Brain microvascular endothelial cell (primary cell): ENCODE data around the gene BCHE.
"Not testable (repeated sequence)": the region's sequence is repeated elsewhere in the genome, so short reads cannot be mapped to it uniquely, and the experiment has no call there.

ENCODE experiments used
- DNase-seq: peaks from one replicate; pipeline ENCODE4 v3.0.0-alpha.2; 2020
- H3K27ac ChIP-seq: fragments of 250-450 bp; sonication (Bioruptor Pico); 2 replicates; pipeline ENCODE4 v1.5.1; 2020; ENCODE audit warnings: mild to moderate bottlenecking, moderate library complexity
- H3K27me3 ChIP-seq: fragments of 250-450 bp; sonication (Bioruptor Pico); replicated peaks from 2 replicates; pipeline ENCODE4 v1.5.1; 2020; ENCODE audit warnings: mild to moderate bottlenecking
- H3K36me3 ChIP-seq: fragments of 250-450 bp; sonication (Bioruptor Pico); replicated peaks from 2 replicates; pipeline ENCODE4 v1.5.1; 2020; ENCODE audit warnings: mild to moderate bottlenecking
- H3K4me3 ChIP-seq: 2 replicates; pipeline ENCODE4 v1.5.1; 2011; ENCODE audit warnings: low read depth, mild to moderate bottlenecking, control low read depth, low read length, moderate library complexity
- CTCF ChIP-seq: IDR thresholded peaks from 2 replicates; pipeline ENCODE4 v1.5.1; 2011; ENCODE audit warnings: low read depth, mild to moderate bottlenecking, moderate library complexity, low read length, control low read depth, inconsistent platforms; ENCODE audit errors: missing control alignments
- in situ Hi-C: cut with HindIII; loops from 2 replicates; pipeline ENCODE4 v1.10.0; 2017; ENCODE audit warnings: low sequenced_read_pairs, low pct_ligation_motif_present

BCHE gene

GRCh38 chr3:165815682-165816081 is 21.5 kb downstream of the BCHE start:
- Histone ChIP-seq H3K27ac (no peak overlapping the region), H3K27me3 (no peaks in the 10 kb centered on the region), H3K36me3 (no peaks in the 10 kb centered on the region), H3K4me3 (no peak overlapping the region)
- TF ChIP-seq CTCF: no peak
- in situ Hi-C loops: no loop called here
- DNase-seq: no peak

- Histone ChIP-seq H3K36me3 (no peaks in the 10 kb centered on the region), H3K27ac (no peak overlapping the region), H3K4me3 (no peak overlapping the region), H3K27me3 (no peaks in the 10 kb centered on the region)
- DNase-seq: no peak
- no peak for TF ChIP-seq CTCF
- in situ Hi-C loops: no loop called here
These were observed 22.8 kb downstream of the BCHE start for GRCh38 chr3:165814380-165814779.

GRCh38 chr3:165807937-165808336 is 29.3 kb downstream of the BCHE start:
- H3K27me3 ChIP-seq, H3K27ac ChIP-seq, H3K4me3 ChIP-seq, DNase-seq, H3K36me3 ChIP-seq, in situ Hi-C loops: not testable (repeated sequence)

- H3K36me3 ChIP-seq: no peaks in the 10 kb centered on the region
- no peak overlapping the region for H3K4me3 ChIP-seq
- no peak overlapping the region for H3K27ac ChIP-seq
- H3K27me3 ChIP-seq: no peaks in the 10 kb centered on the region
- TF ChIP-seq CTCF: no peak
- DNase-seq: no peak
- in situ Hi-C loops: no loop called here
These were observed 31.2 kb downstream of the BCHE start for GRCh38 chr3:165805946-165806561.

GRCh38 chr3:165803471-165803870 is 33.8 kb downstream of the BCHE start:
- H3K27ac ChIP-seq: no peak overlapping the region
- no peaks in the 10 kb centered on the region for H3K36me3 ChIP-seq
- DNase-seq: no peak
- no peaks in the 10 kb centered on the region for H3K27me3 ChIP-seq
- in situ Hi-C loops: no loop called here
- TF ChIP-seq CTCF: no peak
- H3K4me3 ChIP-seq: no peak overlapping the region

- H3K27ac ChIP-seq: no peak overlapping the region
- DNase-seq: peak; percentile 2
- no peaks in the 10 kb centered on the region for H3K27me3 ChIP-seq
- in situ Hi-C loops: no loop called here
- no peaks in the 10 kb centered on the region for H3K36me3 ChIP-seq
- TF ChIP-seq CTCF: no peak
- no peak overlapping the region for H3K4me3 ChIP-seq
These were observed 36.3 kb downstream of the BCHE start for GRCh38 chr3:165800970-165801369.
